Stimulated activated CD4-positive, alpha-beta T cell treated with anti-CD3 and anti-CD28 coated beads, TNF-alpha, amount 100 ng/mL, for 4 hours (primary cell): ENCODE data around the gene TMEM203.
"Not testable (repeated sequence)": the region's sequence is repeated elsewhere in the genome, so short reads cannot be mapped to it uniquely, and the experiment has no call there.

Source experiments
- DNase-seq, 3 experiments: peaks; one replicate each; pipeline ENCODE4 v3.0.0-alpha.2; 2020; ENCODE audit warnings: low read depth in 3 of 3

The TMEM203 gene

GRCh38 chr9:137205126-137206069, at the start of gene TMEM203, which contains the start of gene NDOR1:
TMEM203 (minus strand) TSS chr9:137205648; CDS start chr9:137205414, 234 bp downstream.
NDOR1 (plus strand) TSS chr9:137205700; CDS start chr9:137205778, 78 bp downstream.
- peak; percentile 83 to 93 (median 84) for DNase-seq

- peak; percentile 92 to 98 (median 94) for DNase-seq
Observed at GRCh38 chr9:137254624-137255447, 49.4 kb upstream of the TMEM203 start, which contains the start of gene NELFB. NELFB (plus strand) TSS chr9:137255327.

- DNase-seq = no peak
Observed at GRCh38 chr9:137253717-137254623, 48.5 kb upstream of the TMEM203 start.

- DNase-seq = no peak
Observed at GRCh38 chr9:137252555-137253506, 47.4 kb upstream of the TMEM203 start.

GRCh38 chr9:137251490-137252268, 46.2 kb upstream of the TMEM203 start:
- DNase-seq = no peak

- no peak for DNase-seq
Observed at GRCh38 chr9:137251194-137251461, 45.7 kb upstream of the TMEM203 start, which contains the start of gene STPG3. STPG3 (plus strand) TSS chr9:137251286; CDS start chr9:137251287, 1 bp downstream.

GRCh38 chr9:137250329-137251193, 45.1 kb upstream of the TMEM203 start:
- no peak for DNase-seq

GRCh38 chr9:137247916-137248175, 42.4 kb upstream of the TMEM203 start:
- DNase-seq = no peak

GRCh38 chr9:137247135-137247915, 41.9 kb upstream of the TMEM203 start:
- no peak for DNase-seq

- no peak for DNase-seq
Observed at GRCh38 chr9:137245450-137246421, 40.3 kb upstream of the TMEM203 start.

GRCh38 chr9:137244486-137245449, 39.3 kb upstream of the TMEM203 start:
- no peak for DNase-seq

GRCh38 chr9:137243626-137244485, 38.4 kb upstream of the TMEM203 start:
- DNase-seq = no peak

GRCh38 chr9:137243266-137243625, 37.8 kb upstream of the TMEM203 start:
- not testable (repeated sequence) for DNase-seq
